K562 (cell line): ENCODE data around the gene MYH11. TPM values are rescaled to one million over a fixed set of nuclear protein-coding genes. Genes with fewer than 3 reads are reported as not detected.

Source experiments
- ATAC-seq: fragments of 200-7000 bp; cut with Tn5 transposase; 3 replicates; pipeline ENCODE4 v1.9.1; 2020; ENCODE audit warnings: moderate library complexity
- BruUV-seq: library from RNA; stranded (reverse); fragments of 400-500 nt; replicated peaks from 2 replicates; lab custom pipeline; 2021; lab: Mats Ljungman, UMichigan
- CTCF ChIA-PET: fragments of 300-600 bp; formaldehyde crosslinking; extraction: SDS; loops from one replicate; lab custom pipeline; 2021; ENCODE audit warnings: low intra/inter-chr PET ratio; lab: Yijun Ruan, JAX
- POLR2A ChIA-PET: fragments of 300-600, 350-650 bp; sonication (Branson Sonifier 250); formaldehyde crosslinking; extraction: SDS; loops from one replicate; lab custom pipeline; 2021; ENCODE audit warnings: antibody characterized with exemption, inconsistent platforms; lab: Yijun Ruan, JAX
- DNase-seq, 4 experiments: peaks; one replicate each; pipeline versions ENCODE4 v3.0.0 to v3.0.0-alpha.2; 2011 to 2018; ENCODE audit warnings: low spot score in 3 of 4, mixed read lengths in 3 of 4; ENCODE audit errors: extremely low read depth in 1 of 4
- FAIRE-seq: peaks from 2 replicates; lab custom pipeline; 2011; peaks lifted over from hg19 to GRCh38; lab: Jason Lieb, UNC
- H2AFZ ChIP-seq: 2 replicates; pipeline ENCODE4 v1.6.0; 2011; ENCODE audit warnings: low read depth, low read length, control low read depth, inconsistent platforms
- H3K27ac ChIP-seq: fragments of 200-600 bp; 3 replicates; pipeline ENCODE4 v1.8.0; 2011; ENCODE audit warnings: low read depth, mild to moderate bottlenecking, control low read depth, inconsistent platforms, low read length, moderate library complexity, mixed read lengths; ENCODE audit errors: extremely low read depth
- H3K27me3 ChIP-seq, 2 experiments: fragments of 300-600 bp in 1 of 2; 2 replicates in 1 of 2; 3 replicates in 1 of 2; pipeline versions ENCODE4 v1.6.0 to v1.8.0; 2011; ENCODE audit warnings: inconsistent platforms in 2 of 2, low read length in 2 of 2, mild to moderate bottlenecking in 1 of 2, mixed read lengths in 1 of 2, moderate library complexity in 1 of 2; ENCODE audit not compliant: control insufficient read depth in 2 of 2, insufficient read depth in 2 of 2
- H3K36me3 ChIP-seq: fragments of 300-600 bp; 3 replicates; pipeline ENCODE4 v1.8.0; 2011; ENCODE audit warnings: mild to moderate bottlenecking, low read length, inconsistent platforms; ENCODE audit not compliant: control insufficient read depth, insufficient read depth
- H3K4me1 ChIP-seq, 2 experiments: fragments of 200-600 bp in 1 of 2; replicated peaks in 1 of 2; 2 replicates in 1 of 2; 3 replicates in 1 of 2; pipeline versions ENCODE4 v1.5.1 to v1.8.0; 2011; ENCODE audit warnings: inconsistent platforms in 2 of 2, low read length in 2 of 2, mild to moderate bottlenecking in 1 of 2, mixed read lengths in 1 of 2, moderate library complexity in 1 of 2; ENCODE audit not compliant: control insufficient read depth in 2 of 2, insufficient read depth in 2 of 2
- H3K4me2 ChIP-seq: 2 replicates; pipeline ENCODE4 v1.6.1; 2011; ENCODE audit warnings: low read length, control low read depth, inconsistent platforms, mixed read lengths; ENCODE audit not compliant: insufficient read depth
- H3K4me3 ChIP-seq: fragments of 200-600 bp; sonication (generic), shearing (Covaris generic); 2 replicates; pipeline ENCODE4 v1.5.1; 2016; ENCODE audit warnings: control low read depth, inconsistent platforms
- H3K79me2 ChIP-seq: fragments of 200-600 bp; 3 replicates; pipeline ENCODE4 v1.8.0; 2011; ENCODE audit warnings: low read length, inconsistent platforms; ENCODE audit not compliant: control insufficient read depth, insufficient read depth
- H3K9ac ChIP-seq, 2 experiments: 2 replicates each; pipeline versions ENCODE4 v1.6.0 to v1.6.1; 2011; ENCODE audit warnings: low read depth in 2 of 2, low read length in 2 of 2, control low read depth in 1 of 2, inconsistent platforms in 1 of 2, mild to moderate bottlenecking in 1 of 2, mixed read lengths in 1 of 2; ENCODE audit not compliant: insufficient read depth in 1 of 2
- H3K9me1 ChIP-seq: one replicate; pipeline ENCODE4 v1.6.0; 2011; ENCODE audit warnings: inconsistent platforms, mild to moderate bottlenecking, low read length, moderate library complexity; ENCODE audit not compliant: control insufficient read depth, insufficient read depth
- H3K9me3 ChIP-seq: replicated peaks from 2 replicates; pipeline ENCODE4 v1.5.1; 2011; ENCODE audit warnings: low read depth, low read length, inconsistent platforms; ENCODE audit not compliant: control insufficient read depth, insufficient read depth
- H4K20me1 ChIP-seq: replicated peaks from 2 replicates; pipeline ENCODE4 v1.6.1; 2011; ENCODE audit warnings: low read length, inconsistent platforms, mixed read lengths; ENCODE audit not compliant: control insufficient read depth, insufficient read depth
- ARNT ChIP-seq, 2 experiments: fragments of 450-650 bp; IDR thresholded peaks; 2 replicates each; pipeline ENCODE4 v1.6.1; 2016; ENCODE audit warnings: mild to moderate bottlenecking in 1 of 2
- BCOR ChIP-seq: fragments of 450-650 bp; IDR thresholded peaks from 2 replicates; pipeline ENCODE4 v1.6.1; 2016
- CHD1 ChIP-seq: fragments of 200-600 bp; sonication (generic); IDR thresholded peaks from one replicate; pipeline ENCODE4 v1.6.1; 2012; ENCODE audit warnings: mild to moderate bottlenecking, moderate library complexity, low read length, inconsistent platforms
- ETS1 ChIP-seq: conservative IDR thresholded peaks from 2 replicates; pipeline ENCODE4 v1.6.1; 2011; ENCODE audit warnings: low read depth, mild to moderate bottlenecking, low read length; ENCODE audit not compliant: control insufficient read depth
- HDAC3 ChIP-seq: fragments of 450-650 bp; IDR thresholded peaks from 2 replicates; pipeline ENCODE4 v1.6.1; 2018; ENCODE audit warnings: borderline replicate concordance, mild to moderate bottlenecking, moderate library complexity; ENCODE audit not compliant: partially characterized antibody
- HMBOX1 ChIP-seq: sonication (generic); IDR thresholded peaks from 2 replicates; pipeline ENCODE4 v1.6.1; 2016
- JUN ChIP-seq, 2 experiments: sonication (generic) in 1 of 2; formaldehyde crosslinking in 1 of 2; IDR thresholded peaks; 2 replicates each; pipeline versions ENCODE4 v1.6.1 to v1.8.0; 2012 to 2022; ENCODE audit warnings: borderline replicate concordance in 2 of 2, mild to moderate bottlenecking in 2 of 2, improper control_type of control experiment in 1 of 2, low read depth in 1 of 2, low read length in 1 of 2, missing genetic modification reagents in 1 of 2
- KHSRP ChIP-seq: fragments of 450-650 bp; IDR thresholded peaks from 2 replicates; pipeline ENCODE4 v1.6.1; 2017
- NFIC ChIP-seq: fragments of 450-650 bp; IDR thresholded peaks from 2 replicates; pipeline ENCODE4 v1.6.1; 2017; ENCODE audit warnings: mild to moderate bottlenecking, inconsistent platforms
- NR2C2 ChIP-seq, 2 experiments: fragments of 200-800 bp in 1 of 2; sonication (Bioruptor generic) in 1 of 2; sonication (generic) in 1 of 2; formaldehyde crosslinking in 1 of 2; IDR thresholded peaks; 2 replicates each; pipeline versions ENCODE4 v1.6.1 to v1.8.0; 2016 to 2022; ENCODE audit warnings: mild to moderate bottlenecking in 1 of 2, missing compliant biosample characterization in 1 of 2, missing genetic modification characterization in 1 of 2, missing genetic modification reagents in 1 of 2
- NR4A1 ChIP-seq, 2 experiments: fragments of 250-450 bp in 1 of 2; fragments of 450-650 bp in 1 of 2; sonication (Bioruptor Pico) in 1 of 2; IDR thresholded peaks; 2 replicates each; pipeline versions ENCODE4 v1.4.0 to v1.6.1; 2016 to 2020; ENCODE audit warnings: mild to moderate bottlenecking in 2 of 2, missing compliant biosample characterization in 1 of 2, missing genetic modification characterization in 1 of 2, moderate library complexity in 1 of 2
- PHB ChIP-seq: fragments of 250-450 bp; sonication (Bioruptor Pico); IDR thresholded peaks from 2 replicates; pipeline ENCODE4 v1.5.0; 2021
- PTTG1 ChIP-seq: fragments of 450-650 bp; IDR thresholded peaks from 2 replicates; pipeline ENCODE4 v1.6.1; 2016; ENCODE audit warnings: low read depth, mild to moderate bottlenecking, missing genetic modification characterization, missing compliant biosample characterization
- UBTF ChIP-seq, 2 experiments: IDR thresholded peaks; 2 replicates each; pipeline ENCODE4 v1.6.1; 2012; ENCODE audit warnings: improper control_type of control experiment in 2 of 2, low read depth in 2 of 2, low read length in 2 of 2, borderline replicate concordance in 1 of 2
- ZBTB43 ChIP-seq: sonication (generic); formaldehyde crosslinking; IDR thresholded peaks from 2 replicates; pipeline ENCODE4 v1.8.0; 2023; ENCODE audit warnings: mild to moderate bottlenecking, missing genetic modification reagents
- ZFP36 ChIP-seq: fragments of 150-350 bp; IDR thresholded peaks from 2 replicates; pipeline ENCODE4 v1.6.1; 2018; ENCODE audit warnings: low read length, low read depth; ENCODE audit not compliant: partially characterized antibody
- ZNF583 ChIP-seq: fragments of 250-450 bp; sonication (Bioruptor Pico); IDR thresholded peaks from 2 replicates; pipeline ENCODE4 v1.4.0; 2020
- WGBS: fragments of 100-300 bp; shearing (Covaris generic); methylation state at CpG from one replicate; pipeline ENCODE4 v1.1.6; 2016; ENCODE audit warnings: low coverage, mixed read lengths; ENCODE audit not compliant: insufficient coverage; ENCODE audit errors: missing lambda C conversion rate; 5-methylcytosine and 5-hydroxymethylcytosine counted together
- in situ Hi-C: fragments of 300-500 bp; cut with MboI; formaldehyde crosslinking; loops from 4 replicates; pipeline ENCODE4 v1.15.0; 2018; ENCODE audit warnings: inconsistent platforms, mixed read lengths
- intact Hi-C: fragments of 100-400 bp; cut with micrococcal nuclease; formaldehyde crosslinking; loops from 2 replicates; pipeline ENCODE4 v1.14.2; 2022
- polyA plus RNA-seq, 8 experiments: library from polyadenylated mRNA; depleted of rRNA in 4 of 8; stranded (reverse) in 5 of 8; unstranded in 3 of 8; fragments of >200 nt; fragmentation: Nextera tagmentation in 2 of 8; fragmentation: Illumina TruSeq in 1 of 8; extraction: Ambion mirVana in 2 of 8; extraction: Trizol in 1 of 8; gene quantifications; 2 replicates each; pipeline versions ENCODE4 v1.2.1 to v1.2.3, GENCODE V29; 2011 to 2014; ENCODE audit warnings: inconsistent platforms in 1 of 8, missing spikeins in 1 of 8
- total RNA-seq, 7 experiments: library from RNA; depleted of rRNA in 6 of 7; stranded (reverse); fragments of >200 nt in 6 of 7; fragmentation: Illumina TruSeq in 2 of 7; extraction: Trizol in 2 of 7; gene quantifications; 2 replicates each; pipeline versions ENCODE4 v1.2.1 to v1.2.3, GENCODE V29; 2011 to 2021; ENCODE audit warnings: low replicate concordance in 1 of 7

MYH11 gene
- total and polyA plus RNA-seq, 9 of the 15 experiments (the other 6 are each of a cell fraction or from before 2014, with no cell fraction given): 0.05 to 0.47 (median 0.08) TPM; not detected in 5

- TF ChIP-seq ZBTB43 (no peak), NR2C2 (CRISPR knock-in tag; IDR thresholded peaks at IDR 0.05) (no peak), NR2C2 (tag; IDR thresholded peaks at IDR 0.05) (no peak), PHB (CRISPR knock-in tag) (no peak), PTTG1 (tag) (no peak), HDAC3 (no peak), HMBOX1 (no peak), ZNF583 (CRISPR knock-in tag) (no peak), ZFP36 (no peak), JUN (IDR thresholded peaks at IDR 0.05; ENCODE audit: borderline replicate concordance, low read depth, low read length) (no peak), JUN (CRISPR knock-in tag; IDR thresholded peaks at IDR 0.05; ENCODE audit: borderline replicate concordance) (no peak), ETS1 (no peak), KHSRP (no peak), NR4A1 (CRISPR knock-in tag; IDR thresholded peaks at IDR 0.05) (no peak), NR4A1 (tag; IDR thresholded peaks at IDR 0.05) (no peak), BCOR (no peak), CHD1 (no peak), ARNT (IDR thresholded peaks at IDR 0.05) (no peak), UBTF (IDR thresholded peaks at IDR 0.05; ENCODE audit: borderline replicate concordance in 1 of 2, low read depth in 2 of 2, low read length in 2 of 2) (no peak), NFIC (no peak)
- intact Hi-C loops: no loop called here
- peaks cover 67% of the 10 kb centered on the region; the same call in 2 of the 3 replicates for H3K36me3 ChIP-seq
- H3K4me1 ChIP-seq: no peaks in the 10 kb centered on the region; a peak in 1 of 5 replicates
- ChIA-PET CTCF (no interaction called here), POLR2A (interaction anchor here (0.7 kb wide), 1 partner anchor 1763 kb away, joined by 3 read pairs; no protein-coding TSS in a partner anchor)
- FAIRE-seq (no peak), DNase-seq (no peak), ATAC-seq (no peak)
- no peaks in the 10 kb centered on the region for H3K9me3 ChIP-seq
- no peaks in the 10 kb centered on the region for H4K20me1 ChIP-seq
- no peak overlapping the region for H3K9ac ChIP-seq
- no peaks in the 10 kb centered on the region for H3K79me2 ChIP-seq
- BruUV-seq: no TSS peak
- H3K4me2 ChIP-seq: no peak overlapping the region
- no peaks in the 10 kb centered on the region for H3K9me1 ChIP-seq
- no peak overlapping the region for H3K4me3 ChIP-seq
- 100% methylated on average over 2 of the region's 2 CpGs for WGBS
- no peak overlapping the region for H2AFZ ChIP-seq
- no peaks in the 10 kb centered on the region for H3K27me3 ChIP-seq
- no peak overlapping the region for H3K27ac ChIP-seq
- in situ Hi-C loops: no loop called here
These were observed 170.5 kb downstream of the MYH11 start for GRCh38 chr16:15686287-15686686.
